GM12878 (cell line): ENCODE results near the gene RRP12. TPM values are rescaled to one million over a fixed set of nuclear protein-coding genes. Genes with fewer than 3 reads are reported as not detected.
A peak's percentile ranks its signal among the peaks of the same experiment; 100 is the strongest.

Experiments
- ATAC-seq: fragments of 200-7000 bp; cut with Tn5 transposase; 3 replicates; pipeline ENCODE4 v1.9.1; 2020; ENCODE audit warnings: mild to moderate bottlenecking, moderate library complexity
- BruUV-seq: library from RNA; stranded (reverse); fragments of 400-500 nt; replicated peaks from 2 replicates; lab custom pipeline; 2021; lab: Mats Ljungman, UMichigan
- CTCF ChIA-PET: fragments of 300-600 bp; sonication (Branson Sonifier 250); formaldehyde crosslinking; extraction: SDS; loops from one replicate; lab custom pipeline; 2021; ENCODE audit warnings: inconsistent platforms; lab: Yijun Ruan, JAX
- POLR2A ChIA-PET: fragments of 350-600 bp; formaldehyde crosslinking; extraction: SDS; loops from one replicate; lab custom pipeline; 2021; ENCODE audit warnings: inconsistent platforms; lab: Charles Lee
- RAD21 ChIA-PET: fragments of 300-600 bp; sonication (Branson Sonifier 250); formaldehyde crosslinking; loops from one replicate; lab custom pipeline; 2023; ENCODE audit warnings: antibody characterized with exemption; ENCODE audit not compliant: unreplicated experiment; lab: Charles Lee
- SMC1A ChIA-PET: fragments of 300-600 bp; sonication (Branson Sonifier 250); formaldehyde crosslinking; loops from one replicate; lab custom pipeline; 2023; ENCODE audit not compliant: unreplicated experiment, uncharacterized antibody; lab: Charles Lee
- DNase-seq: peaks from one replicate; pipeline ENCODE4 v3.0.0-alpha.2; 2011; ENCODE audit warnings: low read depth, low spot score
- FAIRE-seq: peaks from 3 replicates; lab custom pipeline; 2011; peaks lifted over from hg19 to GRCh38; lab: Jason Lieb, UNC
- H2AFZ ChIP-seq: 2 replicates; pipeline ENCODE4 v1.6.0; 2011; ENCODE audit warnings: low read depth, low read length, control low read depth; ENCODE audit not compliant: control insufficient read depth
- H3K27ac ChIP-seq: 2 replicates; pipeline ENCODE4 v1.5.1; 2011; ENCODE audit warnings: control low read depth; ENCODE audit not compliant: control insufficient read depth, insufficient read depth
- H3K27me3 ChIP-seq, 2 experiments: replicated peaks in 1 of 2; 2 replicates each; pipeline versions ENCODE4 v1.6.0 to v1.6.1; 2011; ENCODE audit warnings: low read length in 1 of 2; ENCODE audit not compliant: control insufficient read depth in 2 of 2, insufficient read depth in 2 of 2
- H3K36me3 ChIP-seq, 2 experiments: 2 replicates each; pipeline ENCODE4 v1.5.1; 2011; ENCODE audit warnings: low read length in 1 of 2; ENCODE audit not compliant: control insufficient read depth in 2 of 2, insufficient read depth in 2 of 2
- H3K4me1 ChIP-seq: 2 replicates; pipeline ENCODE4 v1.6.1; 2011; ENCODE audit warnings: mild to moderate bottlenecking, low read length, moderate library complexity, mixed read lengths; ENCODE audit not compliant: control insufficient read depth, insufficient read depth
- H3K4me2 ChIP-seq: 2 replicates; pipeline ENCODE4 v1.6.0; 2011; ENCODE audit warnings: control low read depth; ENCODE audit not compliant: control insufficient read depth, insufficient read depth
- H3K4me3 ChIP-seq: fragments of 200-600 bp; sonication (generic); 2 replicates; pipeline ENCODE4 v1.5.1; 2016
- H3K79me2 ChIP-seq: 2 replicates; pipeline ENCODE4 v1.6.0; 2011; ENCODE audit warnings: low read length; ENCODE audit not compliant: control insufficient read depth, insufficient read depth
- H3K9ac ChIP-seq: 2 replicates; pipeline ENCODE4 v1.8.0; 2011; ENCODE audit warnings: low read length, control low read depth, mixed read lengths; ENCODE audit not compliant: control insufficient read depth, insufficient read depth
- H3K9me3 ChIP-seq: replicated peaks from 3 replicates; pipeline ENCODE4 v1.5.1; 2011; ENCODE audit warnings: mild to moderate bottlenecking, low read length; ENCODE audit not compliant: control insufficient read depth, insufficient read depth
- H4K20me1 ChIP-seq: 2 replicates; pipeline ENCODE4 v1.6.0; 2011; ENCODE audit not compliant: control insufficient read depth, insufficient read depth
- NRF1 ChIP-seq: conservative IDR thresholded peaks from 2 replicates; pipeline ENCODE4 v1.6.1; 2011; ENCODE audit warnings: mild to moderate bottlenecking, low read depth, low read length, improper control_type of control experiment
- PAX5 ChIP-seq: IDR thresholded peaks from 2 replicates; pipeline ENCODE4 v1.6.1; 2011; ENCODE audit warnings: low read depth, low read length, borderline replicate concordance
- ZNF274 ChIP-seq: IDR thresholded peaks from one replicate; pipeline ENCODE4 v1.8.0; 2011; ENCODE audit not compliant: insufficient read length, insufficient read depth
- WGBS: methylation state at CpG from one replicate; pipeline ENCODE4 v1.1.6; 2016; ENCODE audit warnings: low lambda C conversion rate; ENCODE audit not compliant: insufficient replicate concordance, insufficient coverage; ENCODE audit errors: missing lambda C conversion rate; 5-methylcytosine and 5-hydroxymethylcytosine counted together
- in situ Hi-C: fragments of 300-500 bp; cut with MboI; formaldehyde crosslinking; loops from 9 replicates; pipeline ENCODE4 v1.14.3; 2018; ENCODE audit warnings: mixed read lengths
- intact Hi-C: fragments of 100-400 bp; cut with micrococcal nuclease; formaldehyde crosslinking; loops from one replicate; pipeline ENCODE4 v1.14.2; 2022; ENCODE audit not compliant: unreplicated experiment
- polyA plus RNA-seq, 11 experiments: library from polyadenylated mRNA; depleted of rRNA in 4 of 11; unstranded in 6 of 11; stranded (reverse) in 5 of 11; fragments of >200 nt; fragmentation: Nextera tagmentation in 4 of 11; fragmentation: Illumina TruSeq in 1 of 11; extraction: Ambion mirVana in 4 of 11; extraction: Trizol in 1 of 11; gene quantifications; 1 replicate in 1 of 11; 2 replicates in 10 of 11; pipeline versions ENCODE4 v1.2.1 to v1.2.3, GENCODE V29; 2011 to 2016; ENCODE audit warnings: inconsistent platforms in 2 of 11, missing spikeins in 2 of 11, low read depth in 1 of 11
- total RNA-seq, 4 experiments: library from RNA; depleted of rRNA in 3 of 4; stranded (reverse); fragments of >200 nt in 3 of 4; fragmentation: Illumina TruSeq in 1 of 4; extraction: Trizol in 1 of 4; gene quantifications; 2 replicates each; pipeline versions ENCODE4 v1.2.1 to v1.2.3, GENCODE V29; 2013 to 2021
- TF ChIP-seq, protein P1 (sequence below): fragments of 450-650 bp; IDR thresholded peaks from 2 replicates; pipeline ENCODE4 v1.6.1; 2017; ENCODE audit warnings: antibody characterized with exemption, mild to moderate bottlenecking, moderate library complexity
- TF ChIP-seq, protein P2 (sequence below): fragments of 450-650 bp; IDR thresholded peaks from 2 replicates; pipeline ENCODE4 v1.6.1; 2016; ENCODE audit warnings: mild to moderate bottlenecking, moderate library complexity, borderline replicate concordance
- TF ChIP-seq, protein P3 (sequence below): IDR thresholded peaks from 2 replicates; pipeline ENCODE4 v1.6.1; 2012; ENCODE audit warnings: mild to moderate bottlenecking, low read depth, low read length
- TF ChIP-seq, protein P4 (sequence below), 3 experiments: IDR thresholded peaks in 2 of 3; conservative IDR thresholded peaks in 1 of 3; 2 replicates each; pipeline ENCODE4 v1.5.1; 2011; ENCODE audit warnings: low read depth in 3 of 3, low read length in 3 of 3, mild to moderate bottlenecking in 3 of 3, control low read depth in 2 of 3, moderate library complexity in 2 of 3, inconsistent platforms in 1 of 3, mixed read lengths in 1 of 3; ENCODE audit not compliant: control insufficient read depth in 2 of 3, insufficient read depth in 1 of 3; ENCODE audit errors: extremely low read depth in 1 of 3

The RRP12 gene
- total and polyA plus RNA-seq, 10 of the 15 experiments (the other 5 are each of a cell fraction or from before 2014, with no cell fraction given): 5.3 to 48.7 (median 16.8) TPM

DNA sequence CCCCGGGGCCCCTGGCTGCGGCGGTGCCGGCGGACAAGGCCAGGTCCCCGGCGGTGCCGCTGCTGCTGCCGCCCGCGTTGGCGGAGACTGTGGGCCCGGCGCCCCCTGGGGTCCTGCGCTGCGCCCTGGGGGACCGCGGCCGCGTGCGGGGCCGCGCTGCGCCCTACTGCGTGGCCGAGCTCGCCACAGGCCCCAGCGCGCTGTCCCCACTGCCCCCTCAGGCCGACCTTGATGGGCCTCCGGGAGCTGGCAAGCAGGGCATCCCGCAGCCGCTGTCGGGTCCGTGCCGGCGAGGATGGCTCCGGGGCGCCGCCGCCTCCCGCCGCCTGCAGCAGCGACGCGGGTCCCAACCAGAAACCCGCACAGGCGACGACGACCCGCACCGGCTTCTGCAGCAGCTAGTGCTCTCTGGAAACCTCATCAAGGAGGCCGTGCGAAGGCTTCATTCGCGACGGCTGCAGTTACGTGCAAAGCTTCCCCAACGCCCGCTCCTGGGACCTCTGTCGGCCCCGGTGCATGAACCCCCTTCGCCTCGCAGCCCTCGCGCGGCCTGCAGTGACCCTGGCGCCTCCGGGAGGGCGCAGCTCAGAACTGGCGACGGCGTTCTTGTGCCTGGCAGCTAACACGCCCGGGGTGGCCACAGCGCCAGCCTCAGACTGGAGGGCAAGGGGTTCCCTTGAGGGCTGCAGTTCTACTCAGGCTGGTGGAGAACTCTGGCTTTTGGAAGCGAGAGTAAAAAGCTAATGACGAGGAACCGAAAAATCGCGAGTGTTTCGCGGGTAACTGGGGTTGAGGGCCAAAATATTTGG is 81.3 kb downstream of the RRP12 start:
- H3K4me3 ChIP-seq: peak overlapping the region; percentile 38; the same call in 1 of the 2 replicates
- ChIA-PET CTCF (interaction anchor here (1.1 to 2.1 kb wide), 2 partner anchors 11 to 41 kb away, joined by 5 to 9 read pairs; no protein-coding TSS in a partner anchor), RAD21 (interaction anchor here (1.1 kb wide), 1 partner anchor 41 kb away, joined by 3 read pairs; no protein-coding TSS in a partner anchor), SMC1A (no interaction called here), POLR2A (interaction anchor here (0.7 kb wide), 2 partner anchors 10 to 13 kb away, joined by 3 to 4 read pairs; no protein-coding TSS in a partner anchor)
- H2AFZ ChIP-seq: peak overlapping the region; percentile 62
- H3K9ac ChIP-seq: peak overlapping the region; percentile 91; the same call in 1 of the 2 replicates
- H3K36me3 ChIP-seq: no peaks in the 10 kb centered on the region
- BruUV-seq: no TSS peak
- WGBS: 2% methylated on average over 75 of the region's 83 CpGs
- no peaks in the 10 kb centered on the region for H3K79me2 ChIP-seq
- FAIRE-seq (no peak), DNase-seq (no peak), ATAC-seq (peak; percentile 72)
- intact Hi-C loops: no loop called here
- peaks cover 7% of the 10 kb centered on the region for H3K4me1 ChIP-seq
- no peaks in the 10 kb centered on the region for H4K20me1 ChIP-seq
- peaks cover 12% of the 10 kb centered on the region in 2 experiments for H3K27me3 ChIP-seq
- no peak overlapping the region for H3K27ac ChIP-seq
- no peaks in the 10 kb centered on the region for H3K9me3 ChIP-seq
- peak overlapping the region; percentile 97 for H3K4me2 ChIP-seq
- in situ Hi-C loops: no loop called here
- TF ChIP-seq, protein P1, sequence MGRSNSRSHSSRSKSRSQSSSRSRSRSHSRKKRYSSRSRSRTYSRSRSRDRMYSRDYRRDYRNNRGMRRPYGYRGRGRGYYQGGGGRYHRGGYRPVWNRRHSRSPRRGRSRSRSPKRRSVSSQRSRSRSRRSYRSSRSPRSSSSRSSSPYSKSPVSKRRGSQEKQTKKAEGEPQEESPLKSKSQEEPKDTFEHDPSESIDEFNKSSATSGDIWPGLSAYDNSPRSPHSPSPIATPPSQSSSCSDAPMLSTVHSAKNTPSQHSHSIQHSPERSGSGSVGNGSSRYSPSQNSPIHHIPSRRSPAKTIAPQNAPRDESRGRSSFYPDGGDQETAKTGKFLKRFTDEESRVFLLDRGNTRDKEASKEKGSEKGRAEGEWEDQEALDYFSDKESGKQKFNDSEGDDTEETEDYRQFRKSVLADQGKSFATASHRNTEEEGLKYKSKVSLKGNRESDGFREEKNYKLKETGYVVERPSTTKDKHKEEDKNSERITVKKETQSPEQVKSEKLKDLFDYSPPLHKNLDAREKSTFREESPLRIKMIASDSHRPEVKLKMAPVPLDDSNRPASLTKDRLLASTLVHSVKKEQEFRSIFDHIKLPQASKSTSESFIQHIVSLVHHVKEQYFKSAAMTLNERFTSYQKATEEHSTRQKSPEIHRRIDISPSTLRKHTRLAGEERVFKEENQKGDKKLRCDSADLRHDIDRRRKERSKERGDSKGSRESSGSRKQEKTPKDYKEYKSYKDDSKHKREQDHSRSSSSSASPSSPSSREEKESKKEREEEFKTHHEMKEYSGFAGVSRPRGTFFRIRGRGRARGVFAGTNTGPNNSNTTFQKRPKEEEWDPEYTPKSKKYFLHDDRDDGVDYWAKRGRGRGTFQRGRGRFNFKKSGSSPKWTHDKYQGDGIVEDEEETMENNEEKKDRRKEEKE: no peak
- TF ChIP-seq NRF1: no peak
- TF ChIP-seq, protein P2, sequence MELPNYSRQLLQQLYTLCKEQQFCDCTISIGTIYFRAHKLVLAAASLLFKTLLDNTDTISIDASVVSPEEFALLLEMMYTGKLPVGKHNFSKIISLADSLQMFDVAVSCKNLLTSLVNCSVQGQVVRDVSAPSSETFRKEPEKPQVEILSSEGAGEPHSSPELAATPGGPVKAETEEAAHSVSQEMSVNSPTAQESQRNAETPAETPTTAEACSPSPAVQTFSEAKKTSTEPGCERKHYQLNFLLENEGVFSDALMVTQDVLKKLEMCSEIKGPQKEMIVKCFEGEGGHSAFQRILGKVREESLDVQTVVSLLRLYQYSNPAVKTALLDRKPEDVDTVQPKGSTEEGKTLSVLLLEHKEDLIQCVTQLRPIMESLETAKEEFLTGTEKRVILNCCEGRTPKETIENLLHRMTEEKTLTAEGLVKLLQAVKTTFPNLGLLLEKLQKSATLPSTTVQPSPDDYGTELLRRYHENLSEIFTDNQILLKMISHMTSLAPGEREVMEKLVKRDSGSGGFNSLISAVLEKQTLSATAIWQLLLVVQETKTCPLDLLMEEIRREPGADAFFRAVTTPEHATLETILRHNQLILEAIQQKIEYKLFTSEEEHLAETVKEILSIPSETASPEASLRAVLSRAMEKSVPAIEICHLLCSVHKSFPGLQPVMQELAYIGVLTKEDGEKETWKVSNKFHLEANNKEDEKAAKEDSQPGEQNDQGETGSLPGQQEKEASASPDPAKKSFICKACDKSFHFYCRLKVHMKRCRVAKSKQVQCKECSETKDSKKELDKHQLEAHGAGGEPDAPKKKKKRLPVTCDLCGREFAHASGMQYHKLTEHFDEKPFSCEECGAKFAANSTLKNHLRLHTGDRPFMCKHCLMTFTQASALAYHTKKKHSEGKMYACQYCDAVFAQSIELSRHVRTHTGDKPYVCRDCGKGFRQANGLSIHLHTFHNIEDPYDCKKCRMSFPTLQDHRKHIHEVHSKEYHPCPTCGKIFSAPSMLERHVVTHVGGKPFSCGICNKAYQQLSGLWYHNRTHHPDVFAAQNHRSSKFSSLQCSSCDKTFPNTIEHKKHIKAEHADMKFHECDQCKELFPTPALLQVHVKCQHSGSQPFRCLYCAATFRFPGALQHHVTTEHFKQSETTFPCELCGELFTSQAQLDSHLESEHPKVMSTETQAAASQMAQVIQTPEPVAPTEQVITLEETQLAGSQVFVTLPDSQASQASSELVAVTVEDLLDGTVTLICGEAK: no peak
- no peak for TF ChIP-seq PAX5
- no peak for TF ChIP-seq ZNF274
- TF ChIP-seq, protein P3, sequence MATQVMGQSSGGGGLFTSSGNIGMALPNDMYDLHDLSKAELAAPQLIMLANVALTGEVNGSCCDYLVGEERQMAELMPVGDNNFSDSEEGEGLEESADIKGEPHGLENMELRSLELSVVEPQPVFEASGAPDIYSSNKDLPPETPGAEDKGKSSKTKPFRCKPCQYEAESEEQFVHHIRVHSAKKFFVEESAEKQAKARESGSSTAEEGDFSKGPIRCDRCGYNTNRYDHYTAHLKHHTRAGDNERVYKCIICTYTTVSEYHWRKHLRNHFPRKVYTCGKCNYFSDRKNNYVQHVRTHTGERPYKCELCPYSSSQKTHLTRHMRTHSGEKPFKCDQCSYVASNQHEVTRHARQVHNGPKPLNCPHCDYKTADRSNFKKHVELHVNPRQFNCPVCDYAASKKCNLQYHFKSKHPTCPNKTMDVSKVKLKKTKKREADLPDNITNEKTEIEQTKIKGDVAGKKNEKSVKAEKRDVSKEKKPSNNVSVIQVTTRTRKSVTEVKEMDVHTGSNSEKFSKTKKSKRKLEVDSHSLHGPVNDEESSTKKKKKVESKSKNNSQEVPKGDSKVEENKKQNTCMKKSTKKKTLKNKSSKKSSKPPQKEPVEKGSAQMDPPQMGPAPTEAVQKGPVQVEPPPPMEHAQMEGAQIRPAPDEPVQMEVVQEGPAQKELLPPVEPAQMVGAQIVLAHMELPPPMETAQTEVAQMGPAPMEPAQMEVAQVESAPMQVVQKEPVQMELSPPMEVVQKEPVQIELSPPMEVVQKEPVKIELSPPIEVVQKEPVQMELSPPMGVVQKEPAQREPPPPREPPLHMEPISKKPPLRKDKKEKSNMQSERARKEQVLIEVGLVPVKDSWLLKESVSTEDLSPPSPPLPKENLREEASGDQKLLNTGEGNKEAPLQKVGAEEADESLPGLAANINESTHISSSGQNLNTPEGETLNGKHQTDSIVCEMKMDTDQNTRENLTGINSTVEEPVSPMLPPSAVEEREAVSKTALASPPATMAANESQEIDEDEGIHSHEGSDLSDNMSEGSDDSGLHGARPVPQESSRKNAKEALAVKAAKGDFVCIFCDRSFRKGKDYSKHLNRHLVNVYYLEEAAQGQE: no peak
- TF ChIP-seq, protein P4, sequence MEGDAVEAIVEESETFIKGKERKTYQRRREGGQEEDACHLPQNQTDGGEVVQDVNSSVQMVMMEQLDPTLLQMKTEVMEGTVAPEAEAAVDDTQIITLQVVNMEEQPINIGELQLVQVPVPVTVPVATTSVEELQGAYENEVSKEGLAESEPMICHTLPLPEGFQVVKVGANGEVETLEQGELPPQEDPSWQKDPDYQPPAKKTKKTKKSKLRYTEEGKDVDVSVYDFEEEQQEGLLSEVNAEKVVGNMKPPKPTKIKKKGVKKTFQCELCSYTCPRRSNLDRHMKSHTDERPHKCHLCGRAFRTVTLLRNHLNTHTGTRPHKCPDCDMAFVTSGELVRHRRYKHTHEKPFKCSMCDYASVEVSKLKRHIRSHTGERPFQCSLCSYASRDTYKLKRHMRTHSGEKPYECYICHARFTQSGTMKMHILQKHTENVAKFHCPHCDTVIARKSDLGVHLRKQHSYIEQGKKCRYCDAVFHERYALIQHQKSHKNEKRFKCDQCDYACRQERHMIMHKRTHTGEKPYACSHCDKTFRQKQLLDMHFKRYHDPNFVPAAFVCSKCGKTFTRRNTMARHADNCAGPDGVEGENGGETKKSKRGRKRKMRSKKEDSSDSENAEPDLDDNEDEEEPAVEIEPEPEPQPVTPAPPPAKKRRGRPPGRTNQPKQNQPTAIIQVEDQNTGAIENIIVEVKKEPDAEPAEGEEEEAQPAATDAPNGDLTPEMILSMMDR (IDR thresholded peaks at IDR 0.05 in 2 of 3, conservative IDR thresholded peaks at IDR 0.05 in 1 of 3; ENCODE audit: control insufficient read depth in 2 of 3, extremely low read depth in 1 of 3, insufficient read depth in 1 of 3, low read depth in 3 of 3, low read length in 3 of 3): peak in 1 of 3 experiments; percentile 6; a peak in 1 of 6 replicates
